GM12878 (cell line): ENCODE data around the gene CYP1A2. TPM values are rescaled to one million over a fixed set of nuclear protein-coding genes. Genes with fewer than 3 reads are reported as not detected.
A peak's percentile ranks its signal among the peaks of the same experiment; 100 is the strongest.

ENCODE experiments used
- ATF7 ChIP-seq: fragments of 450-650 bp; IDR thresholded peaks from 2 replicates; pipeline ENCODE4 v1.6.1; 2016; ENCODE audit warnings: low read depth, mild to moderate bottlenecking
- EGR1 ChIP-seq, 2 experiments: IDR thresholded peaks; 1 replicate in 1 of 2; 2 replicates in 1 of 2; pipeline ENCODE4 v1.6.1; 2011 to 2012; ENCODE audit warnings: low read depth in 2 of 2, low read length in 2 of 2, borderline replicate concordance in 1 of 2, mild to moderate bottlenecking in 1 of 2, moderate library complexity in 1 of 2
- EP300 ChIP-seq, 2 experiments: fragments of 150-350 bp in 1 of 2; IDR thresholded peaks; 2 replicates each; pipeline ENCODE4 v1.6.1; 2011 to 2012; ENCODE audit warnings: low read depth in 2 of 2, low read length in 2 of 2, borderline replicate concordance in 1 of 2, improper control_type of control experiment in 1 of 2, inconsistent platforms in 1 of 2; ENCODE audit not compliant: control insufficient read depth in 1 of 2
- ETV6 ChIP-seq, 2 experiments: fragments of 450-650 bp in 1 of 2; IDR thresholded peaks in 1 of 2; conservative IDR thresholded peaks in 1 of 2; 2 replicates each; pipeline ENCODE4 v1.6.1; 2014; ENCODE audit warnings: antibody characterized with exemption in 1 of 2, borderline replicate concordance in 1 of 2, low read depth in 1 of 2, mild to moderate bottlenecking in 1 of 2, moderate library complexity in 1 of 2
- FOXK2 ChIP-seq: fragments of 450-650 bp; IDR thresholded peaks from 2 replicates; pipeline ENCODE4 v1.6.1; 2017; ENCODE audit warnings: mild to moderate bottlenecking, moderate library complexity
- MTA2 ChIP-seq: fragments of 450-650 bp; IDR thresholded peaks from 2 replicates; pipeline ENCODE4 v1.6.1; 2016; ENCODE audit warnings: low read depth, mild to moderate bottlenecking, moderate library complexity
- POLR2AphosphoS5 ChIP-seq: IDR thresholded peaks from 2 replicates; pipeline ENCODE4 v1.6.1; 2011; ENCODE audit warnings: mild to moderate bottlenecking, low read length, inconsistent platforms
- RCOR1 ChIP-seq: conservative IDR thresholded peaks from 2 replicates; pipeline ENCODE4 v1.6.1; 2012; ENCODE audit warnings: low read depth, low read length, improper control_type of control experiment
- RFX5 ChIP-seq: IDR thresholded peaks from 2 replicates; pipeline ENCODE4 v1.6.1; 2011; ENCODE audit warnings: low read depth, low read length, improper control_type of control experiment
- SRF ChIP-seq, 2 experiments: IDR thresholded peaks; 2 replicates each; pipeline ENCODE4 v1.6.1; 2011; ENCODE audit warnings: low read depth in 2 of 2, low read length in 2 of 2, mild to moderate bottlenecking in 1 of 2, moderate library complexity in 1 of 2
- TBL1XR1 ChIP-seq: IDR thresholded peaks from 2 replicates; pipeline ENCODE4 v1.6.1; 2012; ENCODE audit warnings: low read depth, low read length, improper control_type of control experiment
- ZNF24 ChIP-seq: fragments of 450-650 bp; IDR thresholded peaks from 2 replicates; pipeline ENCODE4 v1.6.1; 2017; ENCODE audit warnings: antibody characterized with exemption, mild to moderate bottlenecking
- ZNF687 ChIP-seq: fragments of 450-650 bp; IDR thresholded peaks from 2 replicates; pipeline ENCODE4 v1.6.1; 2017; ENCODE audit warnings: mild to moderate bottlenecking, moderate library complexity
- ZZZ3 ChIP-seq: IDR thresholded peaks from 2 replicates; pipeline ENCODE4 v1.6.1; 2011; ENCODE audit warnings: low read depth; ENCODE audit not compliant: control insufficient read depth, insufficient read length
- polyA plus RNA-seq, 11 experiments: library from polyadenylated mRNA; depleted of rRNA in 4 of 11; unstranded in 6 of 11; stranded (reverse) in 5 of 11; fragments of >200 nt; fragmentation: Nextera tagmentation in 4 of 11; fragmentation: Illumina TruSeq in 1 of 11; extraction: Ambion mirVana in 4 of 11; extraction: Trizol in 1 of 11; gene quantifications; 1 replicate in 1 of 11; 2 replicates in 10 of 11; pipeline versions ENCODE4 v1.2.1 to v1.2.3, GENCODE V29; 2011 to 2016; ENCODE audit warnings: inconsistent platforms in 2 of 11, missing spikeins in 2 of 11, low read depth in 1 of 11
- total RNA-seq, 4 experiments: library from RNA; depleted of rRNA in 3 of 4; stranded (reverse); fragments of >200 nt in 3 of 4; fragmentation: Illumina TruSeq in 1 of 4; extraction: Trizol in 1 of 4; gene quantifications; 2 replicates each; pipeline versions ENCODE4 v1.2.1 to v1.2.3, GENCODE V29; 2013 to 2021
- TF ChIP-seq, protein P1 (sequence below): fragments of 150-350 bp; IDR thresholded peaks from 2 replicates; pipeline ENCODE4 v1.6.1; 2014; ENCODE audit warnings: mild to moderate bottlenecking, low read depth, low read length
- TF ChIP-seq, protein P2 (sequence below): IDR thresholded peaks from 2 replicates; pipeline ENCODE4 v1.6.1; 2011; ENCODE audit warnings: mild to moderate bottlenecking, low read depth, low read length, moderate library complexity; ENCODE audit not compliant: insufficient replicate concordance
- TF ChIP-seq, protein P3 (sequence below): fragments of 450-650 bp; IDR thresholded peaks from 2 replicates; pipeline ENCODE4 v1.6.1; 2016; ENCODE audit warnings: mild to moderate bottlenecking, moderate library complexity, borderline replicate concordance

Gene CYP1A2
- total and polyA plus RNA-seq, 10 of the 15 experiments (the other 5 are each of a cell fraction or from before 2014, with no cell fraction given) = 0.03 to 0.09 (median 0.05) TPM; not detected in 7

GRCh38 chr15:74799856-74800558 lies 51.4 kb downstream of the CYP1A2 start (continued):
- TF ChIP-seq, protein P1, sequence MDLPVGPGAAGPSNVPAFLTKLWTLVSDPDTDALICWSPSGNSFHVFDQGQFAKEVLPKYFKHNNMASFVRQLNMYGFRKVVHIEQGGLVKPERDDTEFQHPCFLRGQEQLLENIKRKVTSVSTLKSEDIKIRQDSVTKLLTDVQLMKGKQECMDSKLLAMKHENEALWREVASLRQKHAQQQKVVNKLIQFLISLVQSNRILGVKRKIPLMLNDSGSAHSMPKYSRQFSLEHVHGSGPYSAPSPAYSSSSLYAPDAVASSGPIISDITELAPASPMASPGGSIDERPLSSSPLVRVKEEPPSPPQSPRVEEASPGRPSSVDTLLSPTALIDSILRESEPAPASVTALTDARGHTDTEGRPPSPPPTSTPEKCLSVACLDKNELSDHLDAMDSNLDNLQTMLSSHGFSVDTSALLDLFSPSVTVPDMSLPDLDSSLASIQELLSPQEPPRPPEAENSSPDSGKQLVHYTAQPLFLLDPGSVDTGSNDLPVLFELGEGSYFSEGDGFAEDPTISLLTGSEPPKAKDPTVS = no peak
- TF ChIP-seq ZZZ3 = no peak
- peak; percentile 77 for TF ChIP-seq ZNF24
- 0 out of 2 replicates have a peak, but pooled peaks have one; percentile 63 for TF ChIP-seq RCOR1
- TF ChIP-seq MTA2 = peak; percentile 55
- TF ChIP-seq ATF7 = peak; percentile 94
- TF ChIP-seq RFX5 = peak; percentile 37; the same call in 1 of the 2 replicates
- TF ChIP-seq, protein P2, sequence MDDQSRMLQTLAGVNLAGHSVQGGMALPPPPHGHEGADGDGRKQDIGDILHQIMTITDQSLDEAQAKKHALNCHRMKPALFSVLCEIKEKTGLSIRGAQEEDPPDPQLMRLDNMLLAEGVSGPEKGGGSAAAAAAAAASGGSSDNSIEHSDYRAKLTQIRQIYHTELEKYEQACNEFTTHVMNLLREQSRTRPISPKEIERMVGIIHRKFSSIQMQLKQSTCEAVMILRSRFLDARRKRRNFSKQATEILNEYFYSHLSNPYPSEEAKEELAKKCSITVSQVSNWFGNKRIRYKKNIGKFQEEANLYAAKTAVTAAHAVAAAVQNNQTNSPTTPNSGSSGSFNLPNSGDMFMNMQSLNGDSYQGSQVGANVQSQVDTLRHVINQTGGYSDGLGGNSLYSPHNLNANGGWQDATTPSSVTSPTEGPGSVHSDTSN = no peak
- no peak for TF ChIP-seq FOXK2
- TF ChIP-seq, protein P3, sequence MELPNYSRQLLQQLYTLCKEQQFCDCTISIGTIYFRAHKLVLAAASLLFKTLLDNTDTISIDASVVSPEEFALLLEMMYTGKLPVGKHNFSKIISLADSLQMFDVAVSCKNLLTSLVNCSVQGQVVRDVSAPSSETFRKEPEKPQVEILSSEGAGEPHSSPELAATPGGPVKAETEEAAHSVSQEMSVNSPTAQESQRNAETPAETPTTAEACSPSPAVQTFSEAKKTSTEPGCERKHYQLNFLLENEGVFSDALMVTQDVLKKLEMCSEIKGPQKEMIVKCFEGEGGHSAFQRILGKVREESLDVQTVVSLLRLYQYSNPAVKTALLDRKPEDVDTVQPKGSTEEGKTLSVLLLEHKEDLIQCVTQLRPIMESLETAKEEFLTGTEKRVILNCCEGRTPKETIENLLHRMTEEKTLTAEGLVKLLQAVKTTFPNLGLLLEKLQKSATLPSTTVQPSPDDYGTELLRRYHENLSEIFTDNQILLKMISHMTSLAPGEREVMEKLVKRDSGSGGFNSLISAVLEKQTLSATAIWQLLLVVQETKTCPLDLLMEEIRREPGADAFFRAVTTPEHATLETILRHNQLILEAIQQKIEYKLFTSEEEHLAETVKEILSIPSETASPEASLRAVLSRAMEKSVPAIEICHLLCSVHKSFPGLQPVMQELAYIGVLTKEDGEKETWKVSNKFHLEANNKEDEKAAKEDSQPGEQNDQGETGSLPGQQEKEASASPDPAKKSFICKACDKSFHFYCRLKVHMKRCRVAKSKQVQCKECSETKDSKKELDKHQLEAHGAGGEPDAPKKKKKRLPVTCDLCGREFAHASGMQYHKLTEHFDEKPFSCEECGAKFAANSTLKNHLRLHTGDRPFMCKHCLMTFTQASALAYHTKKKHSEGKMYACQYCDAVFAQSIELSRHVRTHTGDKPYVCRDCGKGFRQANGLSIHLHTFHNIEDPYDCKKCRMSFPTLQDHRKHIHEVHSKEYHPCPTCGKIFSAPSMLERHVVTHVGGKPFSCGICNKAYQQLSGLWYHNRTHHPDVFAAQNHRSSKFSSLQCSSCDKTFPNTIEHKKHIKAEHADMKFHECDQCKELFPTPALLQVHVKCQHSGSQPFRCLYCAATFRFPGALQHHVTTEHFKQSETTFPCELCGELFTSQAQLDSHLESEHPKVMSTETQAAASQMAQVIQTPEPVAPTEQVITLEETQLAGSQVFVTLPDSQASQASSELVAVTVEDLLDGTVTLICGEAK = no peak
- no peak for TF ChIP-seq TBL1XR1
- no peak; the same call in 1 of the 2 replicates for TF ChIP-seq POLR2AphosphoS5
- TF ChIP-seq EP300 (IDR thresholded peaks at IDR 0.05; ENCODE audit: borderline replicate concordance in 1 of 2, control insufficient read depth in 1 of 2, low read depth in 2 of 2, low read length in 2 of 2) = 0 out of 4 replicates have a peak, but pooled peaks of 1 of the 2 experiments have one; percentile 60
- TF ChIP-seq SRF (IDR thresholded peaks at IDR 0.05; ENCODE audit: low read depth in 2 of 2, low read length in 2 of 2) = 0 out of 4 replicates have a peak, but pooled peaks of 1 of the 2 experiments have one; percentile 35
- no peak for TF ChIP-seq EGR1 (IDR thresholded peaks at IDR 0.05; ENCODE audit: borderline replicate concordance in 1 of 2, low read depth in 2 of 2, low read length in 2 of 2)
- TF ChIP-seq ETV6 (conservative IDR thresholded peaks at IDR 0.05 in 1 of 2, IDR thresholded peaks at IDR 0.05 in 1 of 2; ENCODE audit: borderline replicate concordance in 1 of 2, low read depth in 1 of 2) = no peak
- peak; percentile 93 for TF ChIP-seq ZNF687
